ENCODE measurements around the gene WDR19.

Gene WDR19

GRCh38 chr4:39303871-39304270 lies 121.5 kb downstream of the WDR19 start:
- no peak for DNase-seq (ENCODE audit: low read depth)

DNA sequence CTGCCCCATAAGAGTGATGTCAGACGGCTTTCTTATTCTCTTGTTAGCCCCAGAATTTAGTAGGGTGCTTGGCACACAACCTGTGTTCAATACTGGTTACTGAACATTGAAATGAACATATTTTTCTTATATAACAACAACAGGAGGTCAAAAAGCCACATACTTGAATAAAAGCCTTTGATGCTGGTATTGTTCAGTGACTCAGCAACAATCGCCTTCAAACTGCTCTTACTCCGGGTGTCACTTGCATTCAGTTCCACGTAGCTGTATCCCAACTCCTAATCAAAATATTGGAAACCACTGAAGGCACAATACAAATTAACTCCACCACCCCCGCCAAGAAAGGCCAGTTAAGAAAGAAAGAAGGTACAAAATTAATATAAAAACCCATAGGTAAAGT lies 122.3 kb downstream of the WDR19 start:
- no peak for DNase-seq (ENCODE audit: low read depth)

DNA sequence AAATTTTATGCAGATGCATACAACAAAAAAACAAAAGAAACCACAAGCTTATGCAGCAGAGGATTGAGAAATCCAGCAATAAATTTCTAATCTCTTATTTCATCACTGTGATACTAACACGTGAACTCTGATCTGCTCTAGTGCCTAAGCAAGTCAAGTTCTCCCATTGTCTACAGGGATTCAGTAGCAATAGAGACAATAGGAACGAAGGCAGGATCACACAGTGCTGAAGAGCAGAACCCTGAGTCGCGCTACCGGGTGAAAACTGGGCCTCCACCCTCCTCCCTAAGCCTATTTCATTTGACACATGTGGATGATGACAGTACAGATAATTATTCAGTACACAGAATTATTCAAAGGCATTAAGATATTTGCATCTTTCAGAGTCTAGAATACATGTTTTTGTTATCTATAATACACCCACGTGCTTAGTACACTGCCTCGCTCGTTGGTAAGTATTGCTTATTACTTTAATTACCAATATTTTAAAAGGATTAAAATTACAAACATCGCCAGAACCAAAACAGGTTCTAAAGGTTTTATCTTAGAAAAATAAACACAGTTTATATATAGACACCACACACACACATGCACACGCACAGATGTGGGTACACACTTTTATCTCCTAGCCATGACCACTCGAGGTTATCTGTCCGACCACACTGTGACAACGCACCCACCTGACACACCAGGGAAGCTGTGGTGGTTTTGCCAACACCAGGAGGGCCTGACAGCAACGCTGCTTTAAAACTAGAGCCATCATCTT lies 123.8 kb downstream of the WDR19 start:
- DNase-seq (ENCODE audit: low read depth) = no peak

GRCh38 chr4:39308611-39309010 lies 126.3 kb downstream of the WDR19 start:
- DNase-seq (ENCODE audit: low read depth) = no peak

GRCh38 chr4:39312816-39313215 lies 130.5 kb downstream of the WDR19 start:
- DNase-seq (ENCODE audit: low read depth) = no peak

DNA sequence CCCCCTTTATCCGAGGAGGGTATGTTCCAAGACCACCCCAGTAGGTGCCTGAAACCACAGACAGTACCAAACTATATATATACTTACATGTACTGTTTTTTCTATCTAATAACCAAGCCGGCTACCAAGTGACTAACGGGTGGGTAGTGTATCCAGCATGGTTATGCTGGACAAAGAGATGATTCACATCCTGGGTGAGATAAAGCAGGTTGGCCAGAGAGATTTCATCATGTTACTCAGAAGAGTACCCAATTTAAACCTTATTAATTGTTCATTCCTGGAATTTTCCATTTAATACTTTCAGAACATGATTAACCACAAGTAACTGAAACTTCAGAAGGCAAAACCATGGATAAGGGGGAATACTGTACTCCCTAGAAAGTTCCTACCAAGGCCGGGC lies 137.3 kb downstream of the WDR19 start:
- no peak for DNase-seq (ENCODE audit: low read depth)

DNA sequence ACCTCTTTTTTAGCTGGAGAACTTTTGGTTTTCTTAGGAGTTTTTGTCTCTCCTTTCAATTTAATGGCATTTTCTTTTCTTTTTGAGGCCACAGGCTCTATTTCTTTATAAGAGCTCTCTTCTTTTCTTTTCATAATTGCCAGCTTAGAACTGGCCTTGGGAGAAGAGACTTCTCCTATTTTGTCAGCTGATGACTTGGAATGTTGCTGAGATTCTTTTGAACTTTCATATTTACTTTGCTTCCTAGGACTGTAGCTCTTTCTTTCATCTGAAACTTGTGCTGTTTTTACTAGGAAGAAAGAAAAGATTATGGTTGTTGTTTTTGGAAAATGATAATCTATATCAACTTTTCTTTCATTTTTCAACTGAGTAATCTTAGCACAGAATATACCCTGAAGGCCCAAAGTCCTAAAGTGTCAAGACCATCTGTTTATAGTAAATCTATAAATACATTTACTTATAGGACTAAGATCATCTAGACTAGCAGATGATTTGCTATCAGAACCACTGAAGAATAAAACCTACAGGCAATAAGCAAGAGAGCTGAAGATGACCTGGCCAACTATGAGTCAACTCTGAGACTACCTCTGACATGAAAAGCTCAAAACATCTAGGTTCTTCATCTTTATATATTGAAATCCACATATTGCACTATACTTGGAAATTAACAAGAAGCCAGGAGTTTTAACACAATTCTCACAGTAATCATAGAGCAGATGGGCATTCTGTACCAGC lies 138.2 kb downstream of the WDR19 start:
- no peak for DNase-seq (ENCODE audit: low read depth)

DNA sequence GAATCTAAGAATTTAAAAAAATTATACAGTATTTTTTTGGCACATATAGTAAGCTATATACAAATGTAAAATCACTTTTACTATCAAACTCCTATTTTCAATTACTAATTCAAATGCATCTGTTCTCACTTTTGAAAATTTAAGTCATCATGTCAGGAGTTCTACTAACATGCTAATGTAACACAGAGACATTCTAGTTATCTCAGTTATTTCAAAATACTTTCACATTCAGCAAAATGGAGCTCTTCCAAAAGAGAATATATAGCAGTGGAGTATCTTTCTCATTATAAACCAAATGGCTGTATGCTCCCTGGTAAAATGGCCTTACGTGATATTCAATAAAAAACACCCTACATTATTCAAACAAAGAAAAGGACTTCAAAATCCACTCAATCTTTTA lies 141.5 kb downstream of the WDR19 start:
- DNase-seq (ENCODE audit: low read depth) = no peak

GRCh38 chr4:39324446-39324845 lies 142.1 kb downstream of the WDR19 start:
- DNase-seq (ENCODE audit: low read depth) = no peak

- DNase-seq (ENCODE audit: low read depth) = no peak
Measured at GRCh38 chr4:39324897-39325613, 142.7 kb downstream of the WDR19 start.

- no peak for DNase-seq (ENCODE audit: low read depth)
Measured at GRCh38 chr4:39326468-39326977, 144.2 kb downstream of the WDR19 start.

GRCh38 chr4:39330353-39330752 lies 148.0 kb downstream of the WDR19 start:
- DNase-seq (ENCODE audit: low read depth) = no peak

GRCh38 chr4:39331191-39331590 lies 148.9 kb downstream of the WDR19 start:
- DNase-seq (ENCODE audit: low read depth) = no peak

All from activated T-cell treated with anti-CD3 and anti-CD28 coated beads for 1 hour (primary cell).